Endothelial cell of hepatic sinusoid (primary cell): Measurements from ENCODE around the gene SERPINE1.

Experiments used
- in situ Hi-C: cut with HindIII; loops from 2 replicates; pipeline ENCODE4 v1.10.0; 2017; ENCODE audit warnings: low sequenced_read_pairs

SERPINE1 gene

GRCh38 chr7:101166909-101167644, 40.2 kb downstream of the SERPINE1 start:
- in situ Hi-C loops: no loop called here

GRCh38 chr7:101167645-101168411, 40.9 kb downstream of the SERPINE1 start:
- in situ Hi-C loops: no loop called here

- in situ Hi-C loops: no loop called here
These were observed 41.6 kb downstream of the SERPINE1 start for GRCh38 chr7:101168412-101169049.

DNA sequence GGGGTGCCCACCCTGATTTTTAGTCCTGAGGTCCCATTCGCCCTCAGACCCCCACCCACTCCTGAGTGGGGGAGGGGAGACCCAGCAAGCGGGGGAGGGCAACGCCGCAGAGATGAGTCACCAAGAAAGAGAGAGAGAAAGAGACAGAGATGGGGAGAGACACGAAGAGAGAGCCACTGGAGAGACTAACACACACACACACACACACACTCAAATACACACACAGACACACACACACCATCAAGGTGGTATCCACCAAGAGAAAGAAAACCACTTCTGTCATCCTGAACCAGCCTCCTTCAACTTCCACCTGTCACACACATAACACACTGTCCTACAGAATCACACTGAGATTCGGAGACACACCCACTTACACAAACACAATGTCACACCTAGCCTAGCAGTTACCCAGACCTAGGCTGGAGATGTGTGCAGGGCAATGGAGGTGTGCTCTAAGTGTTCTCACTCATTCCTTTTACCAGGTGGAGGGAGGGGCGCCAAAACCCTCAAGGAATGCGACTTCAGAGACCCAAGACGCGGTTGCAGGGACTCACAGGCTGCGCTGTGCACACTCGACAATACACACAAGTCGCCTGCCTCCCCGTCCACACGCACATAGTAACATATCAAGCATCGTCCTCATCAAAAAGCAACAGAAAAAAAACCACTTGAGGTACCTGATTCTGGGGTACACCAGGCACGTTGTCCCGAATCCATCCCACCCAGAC, 42.4 kb downstream of the SERPINE1 start:
- in situ Hi-C loops: no loop called here

- in situ Hi-C loops: no loop called here
These were observed 43.1 kb downstream of the SERPINE1 start for GRCh38 chr7:101169838-101170551.

DNA sequence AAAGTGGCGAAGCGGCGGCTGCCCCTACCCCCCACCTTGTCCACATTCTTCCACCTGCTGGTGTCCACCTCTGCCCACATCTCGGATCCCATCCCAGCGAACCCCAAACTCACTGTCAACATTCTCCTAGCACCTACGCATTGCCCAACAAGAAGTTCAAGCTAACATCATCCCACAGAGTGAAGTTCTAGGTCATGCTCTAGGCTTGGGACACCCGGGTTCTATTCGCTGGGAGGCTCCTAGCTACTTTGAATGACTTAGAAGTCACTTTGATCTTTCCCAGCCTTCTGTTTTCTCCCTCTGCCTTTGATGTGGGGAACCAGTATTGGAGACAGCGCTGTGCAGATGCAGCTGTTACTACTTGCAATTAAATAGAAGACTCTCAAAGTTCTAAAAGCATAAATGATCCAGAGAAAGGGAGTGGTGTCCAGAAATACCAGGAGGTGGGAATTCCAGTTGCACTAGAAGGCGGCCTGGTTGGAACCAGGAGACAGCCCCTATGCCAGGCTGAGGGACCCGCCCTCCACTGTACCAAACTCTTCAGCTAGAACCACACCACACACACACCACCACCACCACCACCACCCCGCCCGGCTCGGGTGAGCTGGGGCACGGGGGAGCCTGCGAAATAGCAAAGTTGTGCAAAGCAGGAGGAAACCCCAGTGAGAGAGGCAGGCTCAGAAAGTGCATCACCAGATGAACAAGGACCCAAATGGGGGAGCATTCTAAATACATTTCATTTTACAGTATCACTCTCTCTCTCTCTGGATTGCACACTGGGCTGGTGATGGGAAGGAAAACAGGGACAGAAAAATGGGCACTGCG, 43.9 kb downstream of the SERPINE1 start:
- in situ Hi-C loops: no loop called here

GRCh38 chr7:101171442-101171837, 44.5 kb downstream of the SERPINE1 start:
- in situ Hi-C loops: no loop called here

GRCh38 chr7:101172005-101172853, 45.3 kb downstream of the SERPINE1 start:
- in situ Hi-C loops: no loop called here

- in situ Hi-C loops: no loop called here
These were observed 46.2 kb downstream of the SERPINE1 start for GRCh38 chr7:101172854-101173751.

DNA sequence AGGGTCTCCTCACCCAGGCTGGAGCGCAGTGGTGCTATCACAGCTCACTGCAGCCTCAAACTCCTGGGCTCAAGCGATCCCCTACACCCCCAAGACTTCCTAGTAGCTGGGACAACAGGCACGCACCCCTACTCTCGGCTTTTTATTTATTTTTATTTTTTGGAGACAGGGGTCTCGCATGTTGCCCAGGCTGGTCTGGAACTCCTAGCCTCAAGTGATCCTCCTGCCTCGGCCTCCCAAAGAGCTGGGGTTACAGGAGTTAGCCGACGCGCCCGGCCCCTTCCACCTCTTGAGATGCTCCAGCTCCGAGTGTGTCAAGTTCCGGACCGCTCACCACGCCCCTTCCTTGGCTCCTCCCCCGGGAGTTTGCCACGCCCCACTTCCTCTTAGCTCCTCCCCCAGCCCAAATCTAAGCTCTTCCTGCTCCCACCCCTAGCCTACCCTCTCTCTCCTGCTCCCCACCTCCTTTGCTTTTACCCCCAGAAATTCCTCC, 46.9 kb downstream of the SERPINE1 start:
- in situ Hi-C loops: no loop called here

DNA sequence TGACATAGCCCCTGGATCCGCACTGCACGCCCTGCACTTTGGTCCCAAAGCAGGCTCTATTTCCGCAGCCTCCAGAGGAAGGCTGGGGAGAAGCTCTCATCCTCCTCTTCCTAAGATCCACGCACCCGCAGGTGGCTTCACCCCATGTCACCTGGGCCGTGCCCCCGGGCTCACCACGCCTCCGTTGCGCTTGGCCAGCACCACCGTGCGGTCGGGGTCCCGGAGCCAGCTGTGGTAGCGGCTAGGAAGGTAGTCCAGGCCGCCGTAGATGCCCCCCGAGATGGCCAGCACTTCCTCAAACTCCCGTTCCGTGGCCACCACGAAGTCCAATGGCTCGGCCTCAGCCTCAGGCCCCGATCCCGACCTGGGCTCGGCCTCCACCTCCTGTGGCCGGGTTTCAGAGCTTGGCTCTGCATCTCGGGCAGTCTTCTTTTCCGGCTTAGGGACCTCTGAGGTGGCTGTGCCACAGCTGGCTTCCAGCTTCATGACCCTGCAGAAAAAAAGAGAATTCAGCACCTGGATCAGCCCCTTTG, 47.5 kb downstream of the SERPINE1 start:
- in situ Hi-C loops: no loop called here

- in situ Hi-C loops: no loop called here
These were observed 48.8 kb downstream of the SERPINE1 start for GRCh38 chr7:101175664-101176063.

- in situ Hi-C loops: no loop called here
These were observed 50.7 kb downstream of the SERPINE1 start for GRCh38 chr7:101177644-101178043.

DNA sequence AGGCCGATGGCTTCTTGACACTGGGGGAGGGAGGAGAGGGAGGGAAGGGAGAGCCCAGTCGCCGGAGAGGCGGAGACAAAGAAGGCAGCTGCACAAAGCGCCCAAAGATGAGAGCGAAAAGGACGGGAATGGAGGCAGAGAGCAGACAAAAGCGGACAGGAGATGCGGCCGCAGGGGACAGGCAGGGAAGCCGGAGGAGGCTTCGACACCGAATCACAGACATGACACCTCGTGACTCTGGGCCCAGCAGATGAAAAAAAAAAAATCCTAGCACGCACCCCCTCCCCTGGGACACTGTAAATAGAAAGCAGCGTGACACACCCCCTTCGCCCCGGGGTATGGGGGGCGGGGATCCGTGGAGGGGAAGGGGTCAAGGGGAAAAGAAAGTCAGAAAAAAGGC, 52.2 kb downstream of the SERPINE1 start:
- in situ Hi-C loops: no loop called here

- in situ Hi-C loops: no loop called here
These were observed 52.8 kb downstream of the SERPINE1 start for GRCh38 chr7:101179713-101180112.

GRCh38 chr7:101180130-101180755, 53.3 kb downstream of the SERPINE1 start, which contains the start of gene NAT16:
Gene NAT16 (minus strand): TSS chr7:101180293. CDS start chr7:101174807, 5,486 bp downstream.
- in situ Hi-C loops: no loop called here
